Measurements from ENCODE around the gene DSTN. TPM values are rescaled to one million over a fixed set of nuclear protein-coding genes. Genes with fewer than 3 reads are reported as not detected.

Gene DSTN
- total RNA-seq, 1 donor from 2014 or later: 193 TPM

DNA sequence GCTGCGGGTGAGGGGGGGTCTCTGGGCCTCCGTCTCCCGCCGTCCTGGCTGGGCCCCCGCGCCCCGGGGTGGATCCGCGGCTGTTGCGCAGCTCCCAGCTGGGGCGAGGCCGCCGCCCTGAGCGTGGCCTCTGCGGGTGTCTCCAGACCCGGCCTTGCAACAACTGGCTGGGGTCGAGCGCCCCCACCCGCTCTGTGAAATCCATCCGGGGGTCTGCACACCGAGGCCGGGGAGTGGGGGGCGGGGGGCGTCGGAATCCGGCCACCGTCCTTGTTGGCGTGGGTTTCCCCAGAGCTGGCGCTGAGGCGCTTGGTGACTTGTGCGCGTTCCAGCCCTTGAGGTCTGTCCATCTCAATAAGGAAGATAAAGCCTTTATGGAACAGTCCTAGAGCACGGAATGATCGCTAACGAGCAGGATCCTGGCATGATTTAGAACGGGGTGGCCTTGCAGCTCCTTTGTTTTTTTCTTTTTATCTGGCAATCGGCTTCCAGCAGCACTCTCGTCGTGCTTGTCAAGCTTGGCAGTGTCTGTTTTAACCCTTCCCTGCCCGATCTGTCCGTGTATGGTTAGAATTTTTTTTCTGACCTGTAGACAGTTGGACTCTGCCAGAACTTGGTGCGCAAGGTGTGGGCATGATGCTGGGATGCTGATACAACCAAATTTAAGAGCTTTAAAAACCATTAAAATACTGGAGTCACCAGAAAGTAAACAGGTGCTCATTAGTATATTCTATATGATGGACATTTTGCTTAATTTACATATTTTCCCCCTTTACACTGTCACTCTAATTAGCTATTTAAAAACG is 675 bp downstream of the DSTN start:
- Mint-ChIP-seq H3K36me3 (peaks cover 6% of the 10 kb centered on the region), H3K4me3 (peak overlapping the region; percentile 97), H3K4me1 (ENCODE audit: unreplicated experiment) (peaks cover 31% of the 10 kb centered on the region), H3K27ac (peak overlapping the region; percentile 98), H3K9me3 (no peaks in the 10 kb centered on the region), H3K27me3 (no peaks in the 10 kb centered on the region)
- DNase-seq (ENCODE audit: extremely low spot score, unreplicated experiment): peak; percentile 80
- TF ChIP-seq, protein P1, sequence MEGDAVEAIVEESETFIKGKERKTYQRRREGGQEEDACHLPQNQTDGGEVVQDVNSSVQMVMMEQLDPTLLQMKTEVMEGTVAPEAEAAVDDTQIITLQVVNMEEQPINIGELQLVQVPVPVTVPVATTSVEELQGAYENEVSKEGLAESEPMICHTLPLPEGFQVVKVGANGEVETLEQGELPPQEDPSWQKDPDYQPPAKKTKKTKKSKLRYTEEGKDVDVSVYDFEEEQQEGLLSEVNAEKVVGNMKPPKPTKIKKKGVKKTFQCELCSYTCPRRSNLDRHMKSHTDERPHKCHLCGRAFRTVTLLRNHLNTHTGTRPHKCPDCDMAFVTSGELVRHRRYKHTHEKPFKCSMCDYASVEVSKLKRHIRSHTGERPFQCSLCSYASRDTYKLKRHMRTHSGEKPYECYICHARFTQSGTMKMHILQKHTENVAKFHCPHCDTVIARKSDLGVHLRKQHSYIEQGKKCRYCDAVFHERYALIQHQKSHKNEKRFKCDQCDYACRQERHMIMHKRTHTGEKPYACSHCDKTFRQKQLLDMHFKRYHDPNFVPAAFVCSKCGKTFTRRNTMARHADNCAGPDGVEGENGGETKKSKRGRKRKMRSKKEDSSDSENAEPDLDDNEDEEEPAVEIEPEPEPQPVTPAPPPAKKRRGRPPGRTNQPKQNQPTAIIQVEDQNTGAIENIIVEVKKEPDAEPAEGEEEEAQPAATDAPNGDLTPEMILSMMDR (conservative IDR thresholded peaks at IDR 0.05): no peak

DNA sequence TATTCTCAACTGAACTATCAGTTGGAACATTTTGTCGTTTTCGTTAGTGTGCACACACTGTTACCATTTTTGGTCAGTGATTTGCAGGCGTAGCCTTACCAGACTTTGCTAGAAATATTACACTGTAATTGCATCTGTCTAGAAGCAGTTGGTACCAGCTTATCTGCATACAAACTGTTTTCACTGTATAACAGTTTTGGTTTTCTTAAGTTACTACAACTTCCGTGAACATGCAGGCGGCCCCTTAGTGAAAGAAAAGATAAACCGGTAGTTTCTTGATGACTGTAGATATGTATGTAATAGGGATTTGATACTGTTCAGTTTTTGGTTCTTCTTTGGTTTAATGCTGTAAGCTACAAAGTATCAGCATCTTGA is 1.3 kb downstream of the DSTN start:
- H3K4me3 Mint-ChIP-seq: peak overlapping the region; percentile 97
- H3K9me3 Mint-ChIP-seq: no peaks in the 10 kb centered on the region
- TF ChIP-seq, protein P1 (conservative IDR thresholded peaks at IDR 0.05): no peak
- no peaks in the 10 kb centered on the region for H3K27me3 Mint-ChIP-seq
- peaks cover 33% of the 10 kb centered on the region for H3K4me1 Mint-ChIP-seq (ENCODE audit: unreplicated experiment)
- peaks cover 12% of the 10 kb centered on the region for H3K36me3 Mint-ChIP-seq
- no peak for DNase-seq (ENCODE audit: extremely low spot score, unreplicated experiment)
- H3K27ac Mint-ChIP-seq: peak overlapping the region; percentile 98

DNA sequence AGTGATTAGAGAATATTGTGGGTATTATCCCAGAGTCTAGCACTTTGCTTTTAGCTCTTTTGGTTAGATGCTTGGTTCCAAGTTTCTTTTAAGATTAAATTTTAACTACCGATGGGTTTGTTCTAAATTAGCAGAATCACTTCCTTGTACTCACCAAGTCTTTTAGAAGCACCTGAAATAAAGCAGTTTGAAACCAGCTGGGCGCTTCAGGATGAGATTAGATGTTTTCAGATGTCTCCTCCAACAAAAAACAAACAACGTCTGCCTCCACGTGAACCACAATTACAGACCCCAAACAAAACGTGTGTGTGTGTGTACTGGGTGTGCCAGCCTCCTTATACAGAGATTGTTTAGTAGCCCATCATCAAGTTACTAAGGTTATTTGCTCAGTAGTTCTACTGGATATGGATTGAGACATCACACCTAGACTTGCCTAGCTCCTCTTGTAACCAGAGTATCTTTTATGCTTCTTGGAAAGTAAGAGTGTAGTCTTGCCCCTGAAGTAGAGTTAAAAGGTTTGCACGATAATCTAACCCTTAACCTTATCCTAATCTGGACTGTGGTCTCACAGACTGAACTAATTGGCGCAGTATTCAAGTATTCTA is 2.3 kb downstream of the DSTN start:
- Mint-ChIP-seq H3K27me3 (no peaks in the 10 kb centered on the region), H3K27ac (peak overlapping the region; percentile 85), H3K4me1 (ENCODE audit: unreplicated experiment) (peaks cover 35% of the 10 kb centered on the region), H3K36me3 (peaks cover 14% of the 10 kb centered on the region), H3K4me3 (peak overlapping the region; percentile 97), H3K9me3 (no peaks in the 10 kb centered on the region)
- TF ChIP-seq, protein P1 (conservative IDR thresholded peaks at IDR 0.05): no peak
- no peak for DNase-seq (ENCODE audit: extremely low spot score, unreplicated experiment)

DNA sequence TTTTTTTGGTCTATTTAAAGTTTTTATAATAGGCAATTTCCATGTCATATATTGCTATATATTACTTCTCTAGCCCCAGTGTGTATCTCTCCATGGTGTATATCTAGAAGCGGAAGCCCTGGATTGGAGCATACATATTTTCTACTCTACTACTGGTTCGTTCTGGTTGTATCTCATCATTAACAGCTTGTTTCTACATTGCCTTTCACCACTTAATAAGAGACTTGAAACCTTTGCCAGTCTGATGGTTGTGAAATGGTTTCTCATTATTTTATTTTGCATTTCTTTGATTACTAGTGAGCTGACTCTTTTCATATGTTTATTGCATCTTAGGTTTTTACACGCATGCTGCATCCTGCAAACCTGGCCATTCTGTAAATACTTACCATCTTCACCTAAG is 3.6 kb downstream of the DSTN start:
- no peak for DNase-seq (ENCODE audit: extremely low spot score, unreplicated experiment)
- Mint-ChIP-seq H3K4me3 (peak overlapping the region; percentile 97), H3K27me3 (no peaks in the 10 kb centered on the region), H3K27ac (peak overlapping the region; percentile 85), H3K9me3 (no peaks in the 10 kb centered on the region), H3K36me3 (peaks cover 14% of the 10 kb centered on the region), H3K4me1 (ENCODE audit: unreplicated experiment) (peaks cover 27% of the 10 kb centered on the region)
- TF ChIP-seq, protein P1 (conservative IDR thresholded peaks at IDR 0.05): no peak

DNA sequence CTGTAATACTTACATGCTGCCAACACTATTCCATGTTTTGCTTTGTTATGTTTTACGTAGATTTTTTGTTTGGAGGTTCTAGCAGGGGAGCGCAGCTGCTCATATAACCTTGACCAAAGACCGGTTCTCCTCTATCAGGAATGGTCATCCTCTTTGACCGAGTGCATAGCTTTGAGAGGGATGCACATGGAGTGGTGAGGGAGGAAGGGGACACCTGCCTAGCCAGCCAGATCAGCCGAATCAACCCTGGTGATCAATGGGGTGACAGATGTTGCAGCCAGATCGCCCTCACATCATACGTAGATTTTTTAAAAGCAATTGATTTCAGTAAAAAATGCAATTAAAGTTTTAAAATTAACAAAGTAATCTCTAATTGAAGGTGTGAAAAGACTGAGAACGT is 6.3 kb downstream of the DSTN start:
- Mint-ChIP-seq H3K9me3 (peaks cover 4% of the 10 kb centered on the region), H3K36me3 (peaks cover 23% of the 10 kb centered on the region), H3K4me3 (no peak overlapping the region), H3K4me1 (ENCODE audit: unreplicated experiment) (peaks cover 43% of the 10 kb centered on the region), H3K27me3 (no peaks in the 10 kb centered on the region), H3K27ac (peak overlapping the region; percentile 23)
- no peak for DNase-seq (ENCODE audit: extremely low spot score, unreplicated experiment)
- TF ChIP-seq, protein P1 (conservative IDR thresholded peaks at IDR 0.05): no peak

Measured in type B pancreatic cell (in vitro differentiated cells).